H1 (cell line): Measurements from ENCODE around the gene GKN2. TPM values are rescaled to one million over a fixed set of nuclear protein-coding genes. Genes with fewer than 3 reads are reported as not detected.

Source experiments
- CHD2 ChIP-seq: IDR thresholded peaks from 2 replicates; pipeline ENCODE4 v1.6.1; 2012; ENCODE audit warnings: low read length, improper control_type of control experiment
- JUND ChIP-seq: IDR thresholded peaks from 2 replicates; pipeline ENCODE4 v1.6.1; 2011; ENCODE audit warnings: mild to moderate bottlenecking, improper control_type of control experiment, low read length
- PHF8 ChIP-seq: fragments of 200-600 bp; sonication (generic); conservative IDR thresholded peaks from 2 replicates; pipeline ENCODE4 v1.7.1; 2012; ENCODE audit warnings: low read depth, mild to moderate bottlenecking, inconsistent platforms, low read length, moderate library complexity
- POLR2A ChIP-seq, 2 experiments: IDR thresholded peaks; 1 replicate in 1 of 2; 2 replicates in 1 of 2; pipeline ENCODE4 v1.6.1; 2011; ENCODE audit warnings: low read depth in 2 of 2, low read length in 2 of 2, mild to moderate bottlenecking in 2 of 2; ENCODE audit errors: control extremely low read depth in 1 of 2
- RAD21 ChIP-seq, 2 experiments: IDR thresholded peaks in 1 of 2; conservative IDR thresholded peaks in 1 of 2; 2 replicates each; pipeline ENCODE4 v1.6.1; 2011; ENCODE audit warnings: low read depth in 2 of 2, low read length in 2 of 2, improper control_type of control experiment in 1 of 2, inconsistent platforms in 1 of 2, mild to moderate bottlenecking in 1 of 2, moderate library complexity in 1 of 2
- polyA plus RNA-seq, 7 experiments: library from polyadenylated mRNA; depleted of rRNA in 3 of 7; stranded (reverse) in 5 of 7; unstranded in 2 of 7; fragments of >200 nt in 5 of 7; fragments of 200-250 nt in 2 of 7; gene quantifications; 1 replicate in 5 of 7; 2 replicates in 1 of 7; 4 replicates in 1 of 7; pipeline versions ENCODE4 v1.2.1 to v1.2.3, GENCODE V29; 2011 to 2013; ENCODE audit warnings: missing spikeins in 2 of 7, mixed read lengths in 2 of 7
- total RNA-seq: library from RNA; stranded (reverse); fragmentation: NEBNext Ultra II Directional; extraction: Animal tissue kit (Norgen Biotek cat#: 25700); gene quantifications from 2 replicates; pipeline ENCODE4 v1.2.1, GENCODE V29; 2021
- TF ChIP-seq, protein P1 (sequence below): IDR thresholded peaks from 2 replicates; pipeline ENCODE4 v1.6.1; 2012; ENCODE audit warnings: inconsistent platforms
- TF ChIP-seq, protein P2 (sequence below): IDR thresholded peaks from 2 replicates; pipeline ENCODE4 v1.6.1; 2012; ENCODE audit warnings: inconsistent platforms

GKN2 gene
- total and polyA plus RNA-seq, 2 of the 8 experiments (the other 6 are each of a cell fraction or from before 2014, with no cell fraction given): not detected

DNA sequence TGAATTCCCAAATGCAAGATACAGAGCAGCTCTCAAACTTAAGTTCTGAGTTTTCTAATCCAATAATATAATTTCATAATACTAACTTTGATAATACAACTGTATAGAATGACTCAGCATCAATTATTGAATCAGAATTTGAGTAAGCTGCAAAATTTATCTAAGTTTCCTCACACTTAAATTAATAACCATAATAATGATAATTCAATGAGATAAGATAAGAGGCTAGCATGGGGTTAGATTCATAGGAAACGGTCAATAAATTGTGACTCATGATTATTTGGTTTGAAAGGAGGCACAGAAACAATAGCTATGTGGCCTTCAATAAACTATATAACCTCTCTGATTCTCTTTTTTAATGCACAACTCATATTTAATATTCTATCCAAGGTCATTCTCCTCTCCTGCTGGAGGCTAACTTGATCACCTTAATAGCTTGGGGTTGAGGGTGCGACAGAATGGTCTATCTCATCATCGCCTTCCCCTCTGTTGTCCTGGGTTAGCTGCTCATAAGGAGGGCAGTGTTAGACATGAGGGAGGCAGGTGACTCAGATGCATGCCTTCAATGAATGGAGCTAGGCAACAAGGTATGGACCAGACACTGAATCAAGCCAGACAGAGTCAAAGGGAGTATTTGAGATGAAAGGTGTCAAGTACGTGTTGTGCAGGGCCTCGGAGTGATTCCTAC, 45.3 kb downstream of the GKN2 start (continued):
- TF ChIP-seq, protein P1, sequence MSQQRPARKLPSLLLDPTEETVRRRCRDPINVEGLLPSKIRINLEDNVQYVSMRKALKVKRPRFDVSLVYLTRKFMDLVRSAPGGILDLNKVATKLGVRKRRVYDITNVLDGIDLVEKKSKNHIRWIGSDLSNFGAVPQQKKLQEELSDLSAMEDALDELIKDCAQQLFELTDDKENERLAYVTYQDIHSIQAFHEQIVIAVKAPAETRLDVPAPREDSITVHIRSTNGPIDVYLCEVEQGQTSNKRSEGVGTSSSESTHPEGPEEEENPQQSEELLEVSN: no peak
- TF ChIP-seq POLR2A (IDR thresholded peaks at IDR 0.05; ENCODE audit: control extremely low read depth in 1 of 2, low read depth in 2 of 2, low read length in 2 of 2) (no peak), RAD21 (IDR thresholded peaks at IDR 0.05 in 1 of 2, conservative IDR thresholded peaks at IDR 0.05 in 1 of 2; ENCODE audit: low read depth in 2 of 2, low read length in 2 of 2) (no peak), PHF8 (no peak), CHD2 (no peak), JUND (no peak)
- TF ChIP-seq, protein P2, sequence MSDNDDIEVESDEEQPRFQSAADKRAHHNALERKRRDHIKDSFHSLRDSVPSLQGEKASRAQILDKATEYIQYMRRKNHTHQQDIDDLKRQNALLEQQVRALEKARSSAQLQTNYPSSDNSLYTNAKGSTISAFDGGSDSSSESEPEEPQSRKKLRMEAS: no peak
